ENCODE measurements around the gene DNAI1. TPM values are rescaled to one million over a fixed set of nuclear protein-coding genes. Genes with fewer than 3 reads are reported as not detected.

The DNAI1 gene
- total RNA-seq, 1 experiment from 2014 or later, result 2.2 TPM

GRCh38 chr9:34520505-34521385, 62.1 kb downstream of the DNAI1 start:
- Histone ChIP-seq H3K36me3 (ENCODE audit: control insufficient read depth, insufficient read depth, low read length) (no peaks in the 10 kb centered on the region), H3K27me3 (ENCODE audit: control insufficient read depth, insufficient read depth, low read length) (peaks cover 2% of the 10 kb centered on the region), H3K4me3 (ENCODE audit: low read depth in 2 of 2, low read length in 2 of 2) (no peak overlapping the region), H3K9me3 (ENCODE audit: control insufficient read depth, insufficient read depth, low read depth, low read length) (no peaks in the 10 kb centered on the region), H3K4me1 (ENCODE audit: control insufficient read depth, insufficient read depth, low read length) (peaks cover 4% of the 10 kb centered on the region; the same call in 1 of the 2 replicates), H3K27ac (ENCODE audit: low read length) (no peak overlapping the region)
- no peak for TF ChIP-seq TCF7L2 (IDR thresholded peaks at IDR 0.05; ENCODE audit: low read depth, low read length)
- TF ChIP-seq CTCF (IDR thresholded peaks at IDR 0.05), result no peak
- no peak for TF ChIP-seq POLR2AphosphoS5 (IDR thresholded peaks at IDR 0.05; ENCODE audit: low read depth, low read length)
- no peak for TF ChIP-seq REST (IDR thresholded peaks at IDR 0.05; ENCODE audit: insufficient read depth in 1 of 2, low read depth in 2 of 2, low read length in 1 of 2)
- no peak for TF ChIP-seq SIN3A (IDR thresholded peaks at IDR 0.05; ENCODE audit: borderline replicate concordance, insufficient read depth, low read depth, low read length)
- ChIA-PET POLR2A (no interaction called here), CTCF (no interaction called here)
- no TSS peak for BruUV-seq (replicated peaks)
- no peak for DNase-seq (ENCODE audit: low read depth, low spot score)
- no peak for ATAC-seq
- intact Hi-C loops (cut with micrococcal nuclease; ENCODE audit: unreplicated experiment) (no loop called here), in situ Hi-C loops (cut with HindIII; ENCODE audit: low pct_unique_long_range_greater_than_20kb, low sequenced_read_pairs) (no loop called here)

DNA sequence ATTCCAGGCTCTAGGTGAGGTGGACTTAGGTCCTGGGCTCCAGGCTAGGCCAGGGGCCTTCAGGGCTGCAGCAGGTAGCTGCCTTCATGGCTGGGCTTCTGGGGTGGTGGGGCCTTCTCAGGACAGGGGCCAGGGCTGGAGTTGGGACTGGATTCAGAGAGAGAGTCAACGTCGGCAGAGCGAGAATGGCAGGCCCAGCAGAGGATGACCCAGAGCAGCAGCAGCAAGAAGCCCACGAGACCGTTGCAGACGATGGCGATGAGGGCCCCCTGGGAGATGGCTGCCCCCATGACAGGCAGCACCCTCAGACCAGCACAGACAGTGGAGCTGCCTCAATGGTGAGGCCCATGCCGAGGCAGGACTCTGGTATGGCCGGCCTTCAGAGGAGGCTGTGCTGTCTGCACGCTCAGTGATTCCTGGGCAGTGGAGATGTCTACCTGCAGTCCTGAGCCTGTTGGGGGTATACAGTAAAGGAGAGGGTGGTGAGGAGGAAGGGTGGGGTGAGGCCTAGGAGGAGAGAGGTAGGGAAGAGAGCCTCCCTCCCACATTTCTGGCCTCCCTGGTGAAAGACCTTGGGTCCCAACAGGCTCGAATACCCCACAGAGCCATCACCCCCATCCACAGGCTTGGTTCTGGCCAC, 62.9 kb downstream of the DNAI1 start:
- Histone ChIP-seq H3K27me3 (ENCODE audit: control insufficient read depth, insufficient read depth, low read length) (peaks cover 2% of the 10 kb centered on the region), H3K4me1 (ENCODE audit: control insufficient read depth, insufficient read depth, low read length) (peaks cover 4% of the 10 kb centered on the region; the same call in 1 of the 2 replicates), H3K4me3 (ENCODE audit: low read depth in 2 of 2, low read length in 2 of 2) (no peak overlapping the region), H3K9me3 (ENCODE audit: control insufficient read depth, insufficient read depth, low read depth, low read length) (no peaks in the 10 kb centered on the region), H3K36me3 (ENCODE audit: control insufficient read depth, insufficient read depth, low read length) (no peaks in the 10 kb centered on the region), H3K27ac (ENCODE audit: low read length) (no peak overlapping the region)
- POLR2A ChIA-PET, result no interaction called here
- ATAC-seq, result no peak
- intact Hi-C loops (cut with micrococcal nuclease; ENCODE audit: unreplicated experiment) (no loop called here), in situ Hi-C loops (cut with HindIII; ENCODE audit: low pct_unique_long_range_greater_than_20kb, low sequenced_read_pairs) (no loop called here)
- CTCF ChIA-PET, result no interaction called here
- BruUV-seq (replicated peaks), result no TSS peak
- DNase-seq (ENCODE audit: low read depth, low spot score), result no peak
- TF ChIP-seq SIN3A (IDR thresholded peaks at IDR 0.05; ENCODE audit: borderline replicate concordance, insufficient read depth, low read depth, low read length), result no peak
- no peak for TF ChIP-seq CTCF (IDR thresholded peaks at IDR 0.05)
